HFFc6 (cell line): ENCODE data around the gene LEMD1. TPM values are rescaled to one million over a fixed set of nuclear protein-coding genes. Genes with fewer than 3 reads are reported as not detected.

Source experiments
- DNase-seq: peaks from one replicate; pipeline ENCODE4 v3.0.0-alpha.2; 2018
- H3K27ac Mint-ChIP-seq: 2 replicates; pipeline ENCODE4 v1.8.0; 2020; ENCODE audit warnings: mild to moderate bottlenecking, mixed read lengths
- H3K27me3 Mint-ChIP-seq: 2 replicates; pipeline ENCODE4 v1.8.0; 2021; ENCODE audit warnings: mild to moderate bottlenecking, moderate library complexity, mixed read lengths; ENCODE audit not compliant: insufficient read depth
- H3K36me3 Mint-ChIP-seq: 2 replicates; pipeline ENCODE4 v1.8.0; 2021; ENCODE audit warnings: low read depth, mixed read lengths
- H3K4me1 Mint-ChIP-seq: 2 replicates; pipeline ENCODE4 v1.8.0; 2020; ENCODE audit warnings: low read depth, mixed read lengths
- H3K4me3 Mint-ChIP-seq: 2 replicates; pipeline ENCODE4 v1.8.0; 2020; ENCODE audit warnings: mild to moderate bottlenecking, moderate library complexity, mixed read lengths
- H3K9me3 Mint-ChIP-seq: 2 replicates; pipeline ENCODE4 v1.8.0; 2020; ENCODE audit warnings: mild to moderate bottlenecking, mixed read lengths
- total RNA-seq, 6 experiments: library from RNA; stranded (reverse); fragmentation: NEBNext Ultra II Directional; extraction: Animal tissue kit (Norgen Biotek cat#: 25700); gene quantifications; 2 replicates in 1 of 6; 3 replicates in 5 of 6; pipeline ENCODE4 v1.2.3, GENCODE V29; 2021
- TF ChIP-seq, protein P1 (sequence below): fragments of 200-600 bp; sonication (generic); IDR thresholded peaks from 2 replicates; pipeline ENCODE4 v1.5.0; 2021; ENCODE audit warnings: antibody characterized with exemption, mild to moderate bottlenecking

The LEMD1 gene
- total RNA-seq, 6 experiments from 2014 or later = not detected

- Mint-ChIP-seq H3K27me3 (peaks cover 62% of the 10 kb centered on the region), H3K36me3 (no peaks in the 10 kb centered on the region), H3K4me1 (no peaks in the 10 kb centered on the region), H3K9me3 (no peaks in the 10 kb centered on the region), H3K4me3 (peak overlapping the region; percentile 61; the same call in 1 of the 2 replicates), H3K27ac (no peak overlapping the region)
- no peak for DNase-seq
- TF ChIP-seq, protein P1, sequence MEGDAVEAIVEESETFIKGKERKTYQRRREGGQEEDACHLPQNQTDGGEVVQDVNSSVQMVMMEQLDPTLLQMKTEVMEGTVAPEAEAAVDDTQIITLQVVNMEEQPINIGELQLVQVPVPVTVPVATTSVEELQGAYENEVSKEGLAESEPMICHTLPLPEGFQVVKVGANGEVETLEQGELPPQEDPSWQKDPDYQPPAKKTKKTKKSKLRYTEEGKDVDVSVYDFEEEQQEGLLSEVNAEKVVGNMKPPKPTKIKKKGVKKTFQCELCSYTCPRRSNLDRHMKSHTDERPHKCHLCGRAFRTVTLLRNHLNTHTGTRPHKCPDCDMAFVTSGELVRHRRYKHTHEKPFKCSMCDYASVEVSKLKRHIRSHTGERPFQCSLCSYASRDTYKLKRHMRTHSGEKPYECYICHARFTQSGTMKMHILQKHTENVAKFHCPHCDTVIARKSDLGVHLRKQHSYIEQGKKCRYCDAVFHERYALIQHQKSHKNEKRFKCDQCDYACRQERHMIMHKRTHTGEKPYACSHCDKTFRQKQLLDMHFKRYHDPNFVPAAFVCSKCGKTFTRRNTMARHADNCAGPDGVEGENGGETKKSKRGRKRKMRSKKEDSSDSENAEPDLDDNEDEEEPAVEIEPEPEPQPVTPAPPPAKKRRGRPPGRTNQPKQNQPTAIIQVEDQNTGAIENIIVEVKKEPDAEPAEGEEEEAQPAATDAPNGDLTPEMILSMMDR = peak; percentile 76
Observed at GRCh38 chr1:205430696-205431305, 8.9 kb upstream of the LEMD1 start.

DNA sequence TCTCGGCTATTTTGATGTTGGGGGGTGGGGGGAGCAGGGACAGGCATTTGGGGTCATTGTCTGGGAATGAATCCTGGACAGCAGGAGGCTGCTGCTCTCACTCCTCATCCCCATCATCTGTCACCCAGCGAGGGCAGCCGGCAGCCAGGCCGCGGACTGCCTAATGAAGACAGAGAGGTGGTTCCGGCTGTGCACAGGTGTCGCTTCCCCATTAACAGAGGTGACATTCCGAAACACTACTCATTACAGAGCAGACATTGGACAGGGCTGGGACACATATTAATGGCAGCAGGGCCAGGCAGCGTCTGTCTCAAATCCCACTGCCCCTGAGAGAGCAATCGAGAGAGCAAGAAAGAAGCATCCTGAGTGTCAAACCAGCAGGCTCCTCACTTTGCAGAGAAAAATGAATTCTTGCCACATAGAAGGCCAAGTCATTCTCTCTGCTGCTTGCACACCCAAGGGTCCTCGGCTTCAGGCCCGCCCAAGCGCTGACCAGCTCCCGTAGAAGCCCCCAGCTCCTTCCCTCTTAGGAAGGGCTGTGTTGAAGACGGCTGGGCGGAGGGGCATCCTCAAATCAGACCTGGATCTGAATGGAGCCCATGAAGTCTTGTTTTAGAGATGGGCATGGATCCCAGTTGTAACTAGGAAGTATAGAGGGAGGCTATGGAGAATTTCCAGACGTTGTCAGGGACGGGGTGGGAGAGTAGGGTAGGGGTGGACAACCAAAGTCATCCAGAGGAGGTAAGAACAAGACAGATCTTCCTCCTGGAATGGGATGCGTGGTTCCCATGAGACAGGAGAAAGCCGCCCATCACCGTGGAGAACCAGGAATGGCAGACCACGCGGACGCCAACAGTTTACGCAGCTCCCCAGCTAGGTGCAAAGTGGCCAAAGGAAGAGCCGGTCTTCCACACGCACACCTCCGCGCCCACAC is 8.2 kb upstream of the LEMD1 start:
- H3K4me1 Mint-ChIP-seq = no peaks in the 10 kb centered on the region
- H3K27ac Mint-ChIP-seq = no peak overlapping the region
- H3K27me3 Mint-ChIP-seq = peaks cover 63% of the 10 kb centered on the region
- no peaks in the 10 kb centered on the region for H3K9me3 Mint-ChIP-seq
- no peak for DNase-seq
- H3K4me3 Mint-ChIP-seq = no peak overlapping the region
- TF ChIP-seq, protein P1 = no peak
- H3K36me3 Mint-ChIP-seq = no peaks in the 10 kb centered on the region

DNA sequence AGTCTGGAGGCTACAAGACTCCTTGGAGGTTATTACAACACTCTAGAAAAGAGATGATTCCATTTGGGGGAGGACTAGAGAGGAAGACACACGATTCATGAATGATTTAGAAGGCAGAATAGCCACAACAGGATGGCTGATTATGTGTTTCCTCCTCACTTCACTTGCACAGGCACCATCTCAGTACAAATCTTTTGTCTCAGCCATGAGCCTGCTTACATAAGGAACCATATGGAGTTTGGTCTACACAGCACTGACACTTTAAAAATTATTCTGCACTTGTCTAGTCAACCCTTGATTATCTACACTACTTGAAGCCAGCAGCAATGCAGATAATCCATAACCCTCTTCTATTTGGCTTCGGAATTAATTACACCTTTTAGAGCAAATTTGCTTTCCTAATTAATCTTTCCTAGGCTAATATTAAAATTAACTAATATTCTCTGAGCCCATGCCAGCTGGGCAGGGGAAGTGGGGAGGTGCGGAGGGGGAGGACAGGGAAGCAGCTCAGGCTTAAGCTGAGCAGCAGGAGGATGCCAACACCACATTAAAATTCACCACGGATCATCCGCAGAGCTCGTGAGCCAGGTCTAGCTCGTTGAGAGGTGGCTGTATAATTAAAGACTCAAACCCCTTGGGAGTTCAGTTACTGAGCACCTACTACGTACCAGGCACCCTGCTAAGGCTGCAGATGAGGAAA is 3.2 kb upstream of the LEMD1 start:
- Mint-ChIP-seq H3K9me3 (no peaks in the 10 kb centered on the region), H3K4me1 (no peaks in the 10 kb centered on the region), H3K27ac (no peak overlapping the region), H3K4me3 (no peak overlapping the region), H3K36me3 (no peaks in the 10 kb centered on the region), H3K27me3 (peaks cover 65% of the 10 kb centered on the region)
- TF ChIP-seq, protein P1 = no peak
- no peak for DNase-seq

- Mint-ChIP-seq H3K36me3 (no peaks in the 10 kb centered on the region), H3K9me3 (no peaks in the 10 kb centered on the region), H3K4me1 (no peaks in the 10 kb centered on the region), H3K27ac (no peak overlapping the region), H3K27me3 (peaks cover 69% of the 10 kb centered on the region), H3K4me3 (no peak overlapping the region)
- TF ChIP-seq, protein P1 = no peak
- no peak for DNase-seq
Observed at GRCh38 chr1:205423814-205424399, 2.1 kb upstream of the LEMD1 start.

DNA sequence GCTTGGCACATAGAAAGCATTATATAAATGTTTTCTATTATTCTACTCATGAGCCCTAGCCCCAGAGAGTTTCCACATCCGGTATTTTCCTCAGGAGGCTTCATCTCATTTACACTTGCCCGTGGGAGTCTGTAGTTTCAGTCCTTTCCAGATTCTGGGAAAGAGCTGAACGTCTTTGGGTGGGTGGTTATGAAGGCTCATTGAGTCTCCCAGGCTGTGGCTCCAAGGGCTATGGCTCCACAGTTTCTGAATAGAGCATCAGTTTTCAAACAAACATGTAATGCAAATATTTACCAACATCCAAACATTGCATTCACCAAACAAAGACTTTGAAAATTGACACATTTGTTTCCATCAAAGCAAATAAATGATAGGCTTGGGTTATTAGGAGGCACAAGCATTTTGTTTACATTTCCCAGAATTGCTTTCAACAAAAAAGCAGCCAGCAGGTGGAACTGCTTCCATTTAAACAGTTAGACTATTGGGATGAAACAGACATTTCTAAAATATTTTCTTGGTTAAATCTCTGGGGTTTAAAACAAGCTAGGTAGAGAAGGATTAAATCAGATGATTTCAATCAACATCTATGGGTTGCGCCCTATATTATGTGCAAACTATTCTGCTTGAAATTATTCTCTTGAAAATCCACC is 1.3 kb upstream of the LEMD1 start:
- Mint-ChIP-seq H3K36me3 (no peaks in the 10 kb centered on the region), H3K9me3 (no peaks in the 10 kb centered on the region), H3K27me3 (peaks cover 67% of the 10 kb centered on the region), H3K4me1 (no peaks in the 10 kb centered on the region), H3K27ac (no peak overlapping the region), H3K4me3 (no peak overlapping the region)
- TF ChIP-seq, protein P1 = no peak
- no peak for DNase-seq
